COR-L47 (cell line): Measurements from ENCODE around the gene VAV3.
"Not testable (repeated sequence)": the region's sequence is repeated elsewhere in the genome, so short reads cannot be mapped to it uniquely, and the experiment has no call there.

Experiments
- DNase-seq: peaks from one replicate; lab custom pipeline; 2025; lab: John Stamatoyannopoulos, UW

The VAV3 gene

GRCh38 chr1:107965110-107965991 lies at the start of gene VAV3:
TSS of gene VAV3 (minus strand) at chr1:107965180. CDS start at chr1:107964869, 311 bp downstream.
- DNase-seq, result peak; percentile 55

- no peak for DNase-seq
Measured at GRCh38 chr1:108012553-108012952, 47.6 kb upstream of the VAV3 start.

GRCh38 chr1:108011295-108011694 lies 46.3 kb upstream of the VAV3 start:
- DNase-seq, result no peak

GRCh38 chr1:108010581-108010980 lies 45.6 kb upstream of the VAV3 start:
- DNase-seq, result no peak

GRCh38 chr1:108009603-108010195 lies 44.7 kb upstream of the VAV3 start:
- DNase-seq, result no peak

- DNase-seq, result no peak
Measured at GRCh38 chr1:108007531-108007930, 42.6 kb upstream of the VAV3 start.

GRCh38 chr1:108007070-108007469 lies 42.1 kb upstream of the VAV3 start:
- no peak for DNase-seq

GRCh38 chr1:108004919-108005318 lies 39.9 kb upstream of the VAV3 start:
- DNase-seq, result not testable (repeated sequence)

- DNase-seq, result peak; percentile 65
Measured at GRCh38 chr1:108000620-108001111, 35.7 kb upstream of the VAV3 start.

- no peak for DNase-seq
Measured at GRCh38 chr1:108000184-108000583, 35.2 kb upstream of the VAV3 start.

GRCh38 chr1:107997866-107998265 lies 32.9 kb upstream of the VAV3 start:
- DNase-seq, result no peak

GRCh38 chr1:107993920-107994319 lies 28.9 kb upstream of the VAV3 start:
- peak; percentile 56 for DNase-seq

GRCh38 chr1:107992347-107992746 lies 27.4 kb upstream of the VAV3 start:
- DNase-seq, result no peak

- no peak for DNase-seq
Measured at GRCh38 chr1:107991371-107992066, 26.5 kb upstream of the VAV3 start.

- no peak for DNase-seq
Measured at GRCh38 chr1:107990606-107991005, 25.6 kb upstream of the VAV3 start.

- no peak for DNase-seq
Measured at GRCh38 chr1:107981277-107981676, 16.3 kb upstream of the VAV3 start.

GRCh38 chr1:107979926-107980325 lies 14.9 kb upstream of the VAV3 start:
- no peak for DNase-seq

GRCh38 chr1:107979088-107979487 lies 14.1 kb upstream of the VAV3 start:
- DNase-seq, result no peak

- peak; percentile 12 for DNase-seq
Measured at GRCh38 chr1:107976836-107977235, 11.9 kb upstream of the VAV3 start.

GRCh38 chr1:107976431-107976830 lies 11.5 kb upstream of the VAV3 start:
- no peak for DNase-seq

- DNase-seq, result no peak
Measured at GRCh38 chr1:107975851-107976250, 10.9 kb upstream of the VAV3 start.

GRCh38 chr1:107974090-107974489 lies 9.1 kb upstream of the VAV3 start:
- no peak for DNase-seq
